ENCODE results near the gene PRKAG2.
A peak's percentile ranks its signal among the peaks of the same experiment; 100 is the strongest.

PRKAG2 gene

GRCh38 chr7:151744656-151745638 lies 132.0 kb downstream of the PRKAG2 start:
- no peak overlapping the region for H2AFZ ChIP-seq (ENCODE audit: low read length)
- H2BK120ac ChIP-seq (ENCODE audit: low read depth, low read length) = peak overlapping the region; percentile 69
- H2BK12ac ChIP-seq (ENCODE audit: low read length) = peak overlapping the region; percentile 98
- H2BK15ac ChIP-seq (ENCODE audit: low read length) = peak overlapping the region; percentile 97
- H3K4me2 ChIP-seq (ENCODE audit: insufficient read depth, low read length, poor library complexity, severe bottlenecking) = no peak overlapping the region
- no peaks in the 10 kb centered on the region for H3K27me3 ChIP-seq (ENCODE audit: control insufficient read depth in 3 of 3, insufficient read depth in 3 of 3, low read depth in 1 of 3, low read length in 3 of 3)
- H3K36me3 ChIP-seq (replicated peaks in 1 of 2; ENCODE audit: control insufficient read depth in 2 of 2, insufficient read depth in 2 of 2, low read length in 2 of 2) = no peaks in the 10 kb centered on the region
- peak overlapping the region; percentile 80 for H3K23ac ChIP-seq (ENCODE audit: low read depth, low read length, poor library complexity)
- no peaks in the 10 kb centered on the region for H3K9me3 ChIP-seq (replicated peaks in 1 of 2; ENCODE audit: control insufficient read depth in 2 of 2, insufficient read depth in 1 of 2, low read depth in 1 of 2, low read length in 2 of 2)
- H3K18ac ChIP-seq (ENCODE audit: low read length) = peak overlapping the region; percentile 74
- no peak overlapping the region for H4K91ac ChIP-seq (ENCODE audit: low read depth, low read length, poor library complexity)
- no peak for DNase-seq (ENCODE audit: low spot score)
- H2BK5ac ChIP-seq (ENCODE audit: low read length) = peak overlapping the region; percentile 16
- H3K9ac ChIP-seq (ENCODE audit: low read depth, low read length, poor library complexity) = peak overlapping the region; percentile 72
- no CpG with 5 or more reads among the region's 33 CpGs for WGBS, 2 donors (ENCODE audit: extremely low coverage in 2 of 2, insufficient read length in 2 of 2, insufficient replicate concordance in 1 of 2)
- no peaks in the 10 kb centered on the region for H3K79me1 ChIP-seq (ENCODE audit: low read depth, low read length)
- no peak overlapping the region for H3K27ac ChIP-seq (replicated peaks; ENCODE audit: low read length)
- H3K4me1 ChIP-seq (ENCODE audit: control insufficient read depth in 2 of 2, insufficient read depth in 1 of 2, low read depth in 1 of 2, low read length in 2 of 2) = peaks cover 23 to 27% of the 10 kb centered on the region in 2 donors
- H4K8ac ChIP-seq (ENCODE audit: low read depth, low read length) = no peak overlapping the region
- no peak overlapping the region for H3K4me3 ChIP-seq (ENCODE audit: low read length in 2 of 2)
- H3K14ac ChIP-seq (ENCODE audit: low read length) = peak overlapping the region; percentile 85
- H3K4ac ChIP-seq (ENCODE audit: low read length) = no peak overlapping the region
- peak overlapping the region; percentile 99 for H2AK5ac ChIP-seq (ENCODE audit: low read depth, low read length)

GRCh38 chr7:151744051-151744580 lies 132.8 kb downstream of the PRKAG2 start:
- H3K4ac ChIP-seq (ENCODE audit: low read length) = peak overlapping the region; percentile 26
- H2AK5ac ChIP-seq (ENCODE audit: low read depth, low read length) = peak overlapping the region; percentile 99
- no peak overlapping the region for H2AFZ ChIP-seq (ENCODE audit: low read length)
- H4K91ac ChIP-seq (ENCODE audit: low read depth, low read length, poor library complexity) = peak overlapping the region; percentile 56
- H3K9me3 ChIP-seq (replicated peaks in 1 of 2; ENCODE audit: control insufficient read depth in 2 of 2, insufficient read depth in 1 of 2, low read depth in 1 of 2, low read length in 2 of 2) = peaks cover 0 to 1% of the 10 kb centered on the region in 2 donors
- no peak overlapping the region for H3K4me3 ChIP-seq (ENCODE audit: low read length in 2 of 2)
- no peak overlapping the region for H3K23ac ChIP-seq (ENCODE audit: low read depth, low read length, poor library complexity)
- peak overlapping the region; percentile 65 for H3K27ac ChIP-seq (replicated peaks; ENCODE audit: low read length)
- H3K36me3 ChIP-seq (replicated peaks in 1 of 2; ENCODE audit: control insufficient read depth in 2 of 2, insufficient read depth in 2 of 2, low read length in 2 of 2) = no peaks in the 10 kb centered on the region
- H2BK120ac ChIP-seq (ENCODE audit: low read depth, low read length) = peak overlapping the region; percentile 83
- peak overlapping the region; percentile 97 for H2BK15ac ChIP-seq (ENCODE audit: low read length)
- no peak overlapping the region for H3K4me2 ChIP-seq (ENCODE audit: insufficient read depth, low read length, poor library complexity, severe bottlenecking)
- H2BK12ac ChIP-seq (ENCODE audit: low read length) = peak overlapping the region; percentile 82
- DNase-seq (ENCODE audit: low spot score) = no peak
- peaks cover 24 to 29% of the 10 kb centered on the region in 2 donors for H3K4me1 ChIP-seq (ENCODE audit: control insufficient read depth in 2 of 2, insufficient read depth in 1 of 2, low read depth in 1 of 2, low read length in 2 of 2)
- H4K8ac ChIP-seq (ENCODE audit: low read depth, low read length) = peak overlapping the region; percentile 95
- no peak overlapping the region for H2BK5ac ChIP-seq (ENCODE audit: low read length)
- no peaks in the 10 kb centered on the region for H3K79me1 ChIP-seq (ENCODE audit: low read depth, low read length)
- WGBS, 2 donors (ENCODE audit: extremely low coverage in 2 of 2, insufficient read length in 2 of 2, insufficient replicate concordance in 1 of 2) = no CpG with 5 or more reads among the region's 18 CpGs
- H3K18ac ChIP-seq (ENCODE audit: low read length) = peak overlapping the region; percentile 94
- no peaks in the 10 kb centered on the region for H3K27me3 ChIP-seq (ENCODE audit: control insufficient read depth in 3 of 3, insufficient read depth in 3 of 3, low read depth in 1 of 3, low read length in 3 of 3)
- peak overlapping the region; percentile 0 for H3K14ac ChIP-seq (ENCODE audit: low read length)
- no peak overlapping the region for H3K9ac ChIP-seq (ENCODE audit: low read depth, low read length, poor library complexity)

GRCh38 chr7:151743481-151743983 lies 133.4 kb downstream of the PRKAG2 start:
- Histone ChIP-seq H2AFZ (ENCODE audit: low read length) (peak overlapping the region; percentile 80), H2BK5ac (ENCODE audit: low read length) (no peak overlapping the region), H3K4me1 (ENCODE audit: control insufficient read depth in 2 of 2, insufficient read depth in 1 of 2, low read depth in 1 of 2, low read length in 2 of 2) (peaks cover 23 to 29% of the 10 kb centered on the region in 2 donors), H2BK15ac (ENCODE audit: low read length) (peak overlapping the region; percentile 97), H4K91ac (ENCODE audit: low read depth, low read length, poor library complexity) (peak overlapping the region; percentile 44), H3K9me3 (replicated peaks in 1 of 2; ENCODE audit: control insufficient read depth in 2 of 2, insufficient read depth in 1 of 2, low read depth in 1 of 2, low read length in 2 of 2) (peaks cover 0 to 5% of the 10 kb centered on the region in 2 donors), H3K4ac (ENCODE audit: low read length) (no peak overlapping the region), H3K4me2 (ENCODE audit: insufficient read depth, low read length, poor library complexity, severe bottlenecking) (no peak overlapping the region), H3K27me3 (ENCODE audit: control insufficient read depth in 3 of 3, insufficient read depth in 3 of 3, low read depth in 1 of 3, low read length in 3 of 3) (no peaks in the 10 kb centered on the region), H3K18ac (ENCODE audit: low read length) (peak overlapping the region; percentile 94), H3K4me3 (ENCODE audit: low read length in 2 of 2) (no peak overlapping the region), H2AK5ac (ENCODE audit: low read depth, low read length) (peak overlapping the region; percentile 99), H3K14ac (ENCODE audit: low read length) (peak overlapping the region; percentile 0), H3K9ac (ENCODE audit: low read depth, low read length, poor library complexity) (no peak overlapping the region), H3K36me3 (replicated peaks in 1 of 2; ENCODE audit: control insufficient read depth in 2 of 2, insufficient read depth in 2 of 2, low read length in 2 of 2) (no peaks in the 10 kb centered on the region), H4K8ac (ENCODE audit: low read depth, low read length) (peak overlapping the region; percentile 95), H2BK12ac (ENCODE audit: low read length) (peak overlapping the region; percentile 35), H3K23ac (ENCODE audit: low read depth, low read length, poor library complexity) (no peak overlapping the region), H3K79me1 (ENCODE audit: low read depth, low read length) (no peaks in the 10 kb centered on the region), H2BK120ac (ENCODE audit: low read depth, low read length) (peak overlapping the region; percentile 83), H3K27ac (replicated peaks; ENCODE audit: low read length) (peak overlapping the region; percentile 65)
- WGBS, 2 donors (ENCODE audit: extremely low coverage in 2 of 2, insufficient read length in 2 of 2, insufficient replicate concordance in 1 of 2) = no CpG with 5 or more reads among the region's 10 CpGs
- no peak for DNase-seq (ENCODE audit: low spot score)
